Left cardiac atrium (tissue), 4 donors: Measurements from ENCODE around the gene RAD51B. TPM values are rescaled to one million over a fixed set of nuclear protein-coding genes. Genes with fewer than 3 reads are reported as not detected.
A peak's percentile ranks its signal among the peaks of the same experiment; 100 is the strongest.

Source experiments
- ATAC-seq, 2 donors: fragments of 200-7000 bp; cut with Tn5 transposase; one replicate each; pipeline ENCODE4 v1.9.1; 2020; ENCODE audit warnings: mild to moderate bottlenecking in 2 of 2, moderate library complexity in 2 of 2
- DNase-seq: peaks from one replicate; pipeline ENCODE4 v3.0.0-alpha.2; 2020
- intact Hi-C, 2 donors: fragments of 100-400 bp; cut with DNase I; formaldehyde crosslinking; loops; one replicate each; pipeline versions ENCODE4 v1.14.1 to v1.15.1; 2022 to 2023
- total RNA-seq, 2 donors: library from RNA; stranded (reverse); fragmentation: NEBNext Ultra II Directional; extraction: Animal tissue kit (Norgen Biotek cat#: 25700); gene quantifications; one replicate each; pipeline ENCODE4 v1.2.1, GENCODE V29; 2021
- donor health status: DM: no; HTN: yes; CAD: no.
- donor health status: DM: no; HTN: yes; CAD: no; lungs with severe emphysema.
- donor health status: DM: yes; HTN: yes; CAD: no.
- donor health status: Dilated cardiomyopathy.

Gene RAD51B
- total RNA-seq, 2 donors from 2014 or later = 4.4 to 6.6 TPM

GRCh38 chr14:68384335-68384734 lies 564.8 kb downstream of the RAD51B start:
- intact Hi-C loops = no loop called here
- peak; percentile 90 to 93 for ATAC-seq
- DNase-seq = peak; percentile 62

DNA sequence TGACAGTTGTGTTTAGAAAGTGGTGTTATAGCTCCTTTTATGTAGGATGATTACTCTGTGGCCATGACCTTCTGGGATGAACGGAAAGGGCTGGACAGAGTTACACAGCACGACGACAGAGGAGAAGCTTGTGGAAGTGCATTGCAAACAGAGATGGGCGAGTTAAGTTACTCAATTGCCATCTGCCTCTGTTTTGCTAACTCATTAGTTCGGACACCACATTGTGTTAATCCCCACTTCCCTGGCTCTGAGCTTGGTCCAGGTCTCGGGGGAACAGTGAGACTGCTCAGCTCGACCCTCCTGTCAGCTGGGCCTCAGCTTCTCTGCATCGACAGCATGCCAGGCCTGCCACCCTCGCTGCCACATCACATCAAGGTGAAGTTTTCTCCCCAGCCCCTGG lies 565.3 kb downstream of the RAD51B start:
- DNase-seq (no peak), ATAC-seq (peak; percentile 18 to 41)
- intact Hi-C loops = no loop called here

DNA sequence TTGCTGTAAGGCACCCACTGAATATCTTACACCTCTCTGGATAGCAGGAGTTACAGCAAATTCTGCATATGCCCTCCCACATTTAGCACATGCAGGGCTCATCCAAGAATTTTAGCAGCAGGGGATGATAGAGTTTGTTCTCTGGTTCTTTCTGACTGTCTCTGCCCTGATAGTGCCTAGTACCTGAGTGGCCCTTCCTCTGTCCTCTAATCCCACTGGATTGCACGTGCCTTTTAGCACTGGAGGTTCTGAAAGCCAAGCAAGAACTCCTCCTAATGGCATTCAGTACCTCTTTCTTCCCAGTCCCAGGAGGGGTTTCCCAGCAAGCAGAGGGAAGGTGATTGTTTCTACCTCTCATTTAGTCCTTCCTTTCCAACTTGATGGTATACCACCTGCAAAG lies 566.9 kb downstream of the RAD51B start:
- intact Hi-C loops = no loop called here
- no peak for ATAC-seq
- DNase-seq = no peak

DNA sequence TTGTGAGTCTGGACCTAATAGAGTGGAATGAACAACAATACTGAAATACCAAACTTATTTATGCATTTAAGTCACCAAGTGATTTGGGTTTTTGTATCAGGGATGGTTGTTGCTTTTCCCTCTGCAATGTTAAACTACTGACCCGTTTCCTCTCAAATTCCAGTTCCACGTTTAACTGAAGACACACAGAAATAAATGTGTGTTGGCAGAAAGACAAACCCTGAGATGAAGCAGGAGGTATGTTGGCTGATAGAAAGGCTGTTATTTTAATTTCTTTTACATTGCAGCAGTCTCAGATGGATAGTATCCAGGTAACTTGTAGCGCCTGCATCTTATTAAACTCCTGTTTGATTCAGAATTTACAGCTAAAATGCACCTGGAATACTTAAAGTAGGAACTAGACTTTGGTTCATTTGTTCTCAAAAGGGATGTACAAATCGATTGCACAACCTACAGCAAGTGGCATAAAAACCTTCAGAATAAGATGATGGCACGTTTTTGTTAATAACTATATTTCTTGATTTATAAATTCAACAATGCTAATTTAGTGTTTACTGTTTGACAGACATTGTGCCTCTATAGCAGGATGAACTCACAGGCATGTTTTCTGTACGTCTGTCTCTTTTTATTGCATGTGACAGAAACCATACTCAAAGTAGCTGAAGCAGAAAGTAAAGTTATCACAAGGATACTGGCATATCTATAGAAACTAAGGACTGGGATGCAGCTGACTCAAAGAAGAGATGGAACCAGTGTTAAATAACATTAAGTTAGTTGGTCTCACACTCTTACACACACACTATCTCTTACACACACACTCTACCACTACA lies 567.6 kb downstream of the RAD51B start:
- intact Hi-C loops = no loop called here
- no peak for DNase-seq
- ATAC-seq = no peak

- intact Hi-C loops = no loop called here
- no peak for DNase-seq
- no peak for ATAC-seq
Measured at GRCh38 chr14:68389943-68390342, 570.4 kb downstream of the RAD51B start.

DNA sequence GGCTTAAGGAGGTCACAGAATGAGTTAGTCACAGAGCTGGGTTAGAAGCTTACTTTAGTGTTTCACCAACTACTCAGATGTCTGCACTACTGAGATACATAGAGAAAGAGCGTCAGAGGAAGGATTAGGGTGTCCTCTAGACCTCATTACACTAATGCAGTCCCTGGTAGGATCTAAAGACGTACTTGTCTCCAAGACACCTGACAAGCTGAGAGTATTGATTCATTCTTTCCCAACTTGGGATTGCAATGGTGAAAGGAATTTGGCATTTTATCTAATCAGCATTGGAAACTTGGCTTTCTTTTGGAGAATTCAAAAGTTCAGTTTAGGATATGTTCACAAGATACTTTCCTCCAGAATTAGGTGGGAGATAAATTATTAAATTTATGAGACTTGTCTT lies 571.2 kb downstream of the RAD51B start:
- intact Hi-C loops = no loop called here
- ATAC-seq = peak in 1 of 2 donors; percentile 37
- no peak for DNase-seq

GRCh38 chr14:68391311-68392014 lies 571.9 kb downstream of the RAD51B start:
- DNase-seq = no peak
- ATAC-seq = peak; percentile 62 to 83
- intact Hi-C loops = no loop called here

GRCh38 chr14:68392393-68393141 lies 573.0 kb downstream of the RAD51B start:
- intact Hi-C loops = no loop called here
- ATAC-seq = peak; percentile 56 to 64
- DNase-seq = peak; percentile 55

DNA sequence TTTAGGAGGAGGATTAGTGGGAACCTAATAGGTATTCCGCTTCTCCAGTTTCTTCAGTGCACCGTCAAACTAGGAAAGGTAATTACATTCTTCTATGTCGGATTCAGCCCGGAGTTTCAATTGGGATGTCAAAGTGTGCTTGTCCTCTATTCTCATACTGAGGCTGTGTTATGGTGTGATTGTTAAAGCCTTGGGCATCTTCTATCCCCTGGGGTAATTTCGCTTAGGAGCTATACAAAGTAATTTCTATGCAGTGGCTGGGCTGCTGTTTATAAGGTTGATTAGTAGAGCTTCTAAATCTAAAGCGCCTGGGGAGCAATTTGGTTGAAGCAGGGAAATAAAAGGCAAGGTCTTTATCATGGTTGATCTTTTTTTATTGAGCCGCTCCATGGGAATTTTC lies 573.7 kb downstream of the RAD51B start:
- DNase-seq = no peak
- intact Hi-C loops = no loop called here
- ATAC-seq = no peak

DNA sequence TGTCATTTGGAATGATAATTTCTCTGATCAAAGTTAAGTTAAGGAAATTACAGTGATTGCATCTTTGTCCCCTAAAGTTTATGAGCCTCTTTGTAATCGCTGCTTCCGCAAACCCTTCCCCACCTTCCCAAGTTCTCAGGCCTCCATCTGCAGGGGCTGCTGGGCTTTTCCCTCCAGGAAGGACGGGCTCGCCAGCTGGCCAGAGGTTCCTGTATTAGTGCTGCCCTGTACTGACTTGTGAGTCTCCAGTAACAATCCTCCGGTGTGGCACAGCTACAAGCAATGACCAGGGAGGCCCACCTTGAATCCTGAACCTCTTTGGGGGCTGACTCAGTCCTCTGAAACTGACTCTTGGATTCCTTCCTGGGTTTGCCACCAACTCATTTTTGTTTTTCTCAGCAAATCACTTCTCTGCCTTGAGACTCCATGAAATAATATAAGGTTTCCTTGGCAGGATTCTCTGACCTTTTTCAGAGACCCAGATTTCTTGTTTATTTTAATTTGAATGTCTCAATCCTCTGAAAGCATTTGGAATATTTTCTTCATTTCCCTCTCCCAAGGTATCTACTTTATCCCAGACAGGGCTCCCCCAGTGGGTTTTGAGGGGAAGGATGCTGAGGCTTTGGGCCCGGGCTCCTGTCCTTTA lies 574.7 kb downstream of the RAD51B start:
- intact Hi-C loops = no loop called here
- DNase-seq (no peak), ATAC-seq (no peak)

GRCh38 chr14:68394764-68395143 lies 575.2 kb downstream of the RAD51B start:
- intact Hi-C loops = no loop called here
- DNase-seq (no peak), ATAC-seq (no peak)

DNA sequence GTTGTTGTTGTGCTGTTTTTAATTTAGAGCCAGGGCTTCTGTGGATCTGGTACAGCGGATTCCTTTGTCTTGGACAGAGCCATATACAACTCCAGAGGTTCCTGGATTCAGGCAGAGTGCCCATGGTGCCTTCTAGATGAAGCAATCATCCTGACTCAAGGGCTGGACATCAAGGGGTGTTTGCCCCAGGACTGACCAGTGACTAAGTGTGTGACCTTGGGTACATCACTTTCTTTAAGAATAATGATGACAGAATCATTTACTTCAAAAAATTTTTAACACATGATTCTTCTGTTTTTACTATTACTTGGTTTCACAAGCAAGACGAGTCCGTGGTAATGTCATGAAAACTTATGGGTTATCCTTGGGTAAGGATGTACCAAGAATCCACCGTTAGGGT lies 576.0 kb downstream of the RAD51B start:
- no peak for ATAC-seq

GRCh38 chr14:68396461-68396860 lies 576.9 kb downstream of the RAD51B start:
- DNase-seq (no peak), ATAC-seq (no peak)
- intact Hi-C loops = no loop called here

More for the DNA sequence above, 576.0 kb downstream of the RAD51B start:
- intact Hi-C loops = no loop called here
- DNase-seq = peak; percentile 45

DNA sequence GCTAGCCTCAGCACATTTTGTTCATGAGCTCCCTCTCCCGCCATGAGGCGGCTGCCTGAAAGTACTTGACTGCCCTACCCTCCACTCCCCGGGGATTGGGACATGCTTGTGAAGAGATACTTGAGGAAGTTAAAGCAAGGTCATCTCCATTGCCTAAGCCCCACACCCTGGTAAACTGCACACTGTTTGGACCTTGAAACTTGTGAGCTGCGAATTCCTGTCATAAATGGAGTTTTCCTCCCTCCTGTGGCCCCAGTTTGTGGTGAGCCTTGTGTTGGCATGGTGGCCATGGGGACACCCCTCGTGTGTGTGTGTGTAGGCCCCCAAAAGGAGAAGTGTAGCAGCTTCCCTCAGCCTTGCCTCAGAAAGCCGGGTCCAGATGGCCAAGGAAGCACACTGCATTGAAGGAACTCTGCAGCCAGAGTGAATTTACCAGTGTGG lies 577.8 kb downstream of the RAD51B start:
- peak; percentile 62 for DNase-seq
- intact Hi-C loops = no loop called here

GRCh38 chr14:68397822-68398221 lies 578.2 kb downstream of the RAD51B start:
- DNase-seq (no peak), ATAC-seq (no peak)
- intact Hi-C loops = no loop called here

More for the DNA sequence above, 577.8 kb downstream of the RAD51B start:
- peak; percentile 20 to 69 for ATAC-seq

- DNase-seq = no peak
- intact Hi-C loops = no loop called here
- ATAC-seq = no peak
Measured at GRCh38 chr14:68398370-68398769, 578.8 kb downstream of the RAD51B start.

DNA sequence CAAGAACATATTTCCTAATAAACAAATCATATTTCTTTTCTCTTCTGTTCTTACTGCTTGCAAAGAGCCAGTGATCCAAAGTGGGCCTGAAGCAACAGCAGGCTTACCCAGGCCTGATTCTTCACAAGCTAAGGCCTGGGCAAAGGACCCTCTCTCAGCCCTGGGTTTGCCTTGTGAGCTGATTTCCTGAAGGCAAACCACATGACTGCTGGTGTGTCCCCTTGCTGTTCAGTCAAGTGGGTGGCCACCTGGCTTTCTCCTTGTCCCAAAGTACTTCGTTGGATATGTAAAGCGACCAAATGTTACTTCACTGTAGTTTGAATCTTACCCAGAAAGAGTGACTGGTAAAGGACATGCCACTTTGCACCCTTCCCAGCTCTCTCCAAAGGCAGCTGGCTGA lies 580.4 kb downstream of the RAD51B start:
- intact Hi-C loops = no loop called here
- no peak for ATAC-seq
- DNase-seq = no peak

- intact Hi-C loops = no loop called here
- ATAC-seq (peak in 1 of 2 donors; percentile 72), DNase-seq (no peak)
Measured at GRCh38 chr14:68401317-68401716, 581.7 kb downstream of the RAD51B start.

GRCh38 chr14:68401855-68402254 lies 582.3 kb downstream of the RAD51B start:
- DNase-seq (no peak), ATAC-seq (no peak)
- intact Hi-C loops = no loop called here
